ENCODE data around the gene CHST11. TPM values are rescaled to one million over a fixed set of nuclear protein-coding genes. Genes with fewer than 3 reads are reported as not detected.
A peak's percentile ranks its signal among the peaks of the same experiment; 100 is the strongest.

Gene CHST11
- total and polyA plus RNA-seq, 2 donors from 2014 or later: 2.0 to 23.3 TPM

- intact Hi-C loops (cut with DNase I): no loop called here
- Histone ChIP-seq H3K27me3 (ENCODE audit: control insufficient read depth, insufficient read depth, low read length) (no peaks in the 10 kb centered on the region), H3K9me3 (ENCODE audit: control insufficient read depth in 2 of 3, insufficient read depth in 1 of 3, low read length in 3 of 3) (no peaks in the 10 kb centered on the region), H3K9ac (ENCODE audit: low read length in 3 of 3) (no peak overlapping the region), H3K27ac (ENCODE audit: low read depth in 2 of 2, low read length in 2 of 2) (no peak overlapping the region), H3K4me3 (ENCODE audit: low read length in 3 of 3) (no peak overlapping the region), H3K4me1 (ENCODE audit: control insufficient read depth in 2 of 3, insufficient read depth in 2 of 3, low read depth in 1 of 3, low read length in 3 of 3) (peaks cover 0 to 12% (median 3%) of the 10 kb centered on the region in 3 donors), H3K36me3 (ENCODE audit: control insufficient read depth in 2 of 3, insufficient read depth in 3 of 3, low read length in 3 of 3) (no peaks in the 10 kb centered on the region)
- DNase-seq (peak in 1 of 5 donors; percentile 43), FAIRE-seq (no peak)
- TF ChIP-seq, protein P1, sequence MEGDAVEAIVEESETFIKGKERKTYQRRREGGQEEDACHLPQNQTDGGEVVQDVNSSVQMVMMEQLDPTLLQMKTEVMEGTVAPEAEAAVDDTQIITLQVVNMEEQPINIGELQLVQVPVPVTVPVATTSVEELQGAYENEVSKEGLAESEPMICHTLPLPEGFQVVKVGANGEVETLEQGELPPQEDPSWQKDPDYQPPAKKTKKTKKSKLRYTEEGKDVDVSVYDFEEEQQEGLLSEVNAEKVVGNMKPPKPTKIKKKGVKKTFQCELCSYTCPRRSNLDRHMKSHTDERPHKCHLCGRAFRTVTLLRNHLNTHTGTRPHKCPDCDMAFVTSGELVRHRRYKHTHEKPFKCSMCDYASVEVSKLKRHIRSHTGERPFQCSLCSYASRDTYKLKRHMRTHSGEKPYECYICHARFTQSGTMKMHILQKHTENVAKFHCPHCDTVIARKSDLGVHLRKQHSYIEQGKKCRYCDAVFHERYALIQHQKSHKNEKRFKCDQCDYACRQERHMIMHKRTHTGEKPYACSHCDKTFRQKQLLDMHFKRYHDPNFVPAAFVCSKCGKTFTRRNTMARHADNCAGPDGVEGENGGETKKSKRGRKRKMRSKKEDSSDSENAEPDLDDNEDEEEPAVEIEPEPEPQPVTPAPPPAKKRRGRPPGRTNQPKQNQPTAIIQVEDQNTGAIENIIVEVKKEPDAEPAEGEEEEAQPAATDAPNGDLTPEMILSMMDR (IDR thresholded peaks at IDR 0.05; ENCODE audit: borderline replicate concordance, extremely low read depth, insufficient read depth): no peak
Observed at GRCh38 chr12:104736307-104736706, 279.6 kb downstream of the CHST11 start.

- intact Hi-C loops (cut with DNase I): no loop called here
- TF ChIP-seq, protein P1 (IDR thresholded peaks at IDR 0.05; ENCODE audit: borderline replicate concordance, extremely low read depth, insufficient read depth): no peak
- H3K4me1 ChIP-seq (ENCODE audit: control insufficient read depth in 2 of 3, insufficient read depth in 2 of 3, low read depth in 1 of 3, low read length in 3 of 3): peaks cover 0 to 12% (median 3%) of the 10 kb centered on the region in 3 donors
- DNase-seq (peak in 1 of 5 donors; percentile 60), FAIRE-seq (no peak)
- H3K9me3 ChIP-seq (ENCODE audit: control insufficient read depth in 2 of 3, insufficient read depth in 1 of 3, low read length in 3 of 3): no peaks in the 10 kb centered on the region
- no peak overlapping the region for H3K4me3 ChIP-seq (ENCODE audit: low read length in 3 of 3)
- no peak overlapping the region for H3K9ac ChIP-seq (ENCODE audit: low read length in 3 of 3)
- H3K36me3 ChIP-seq (ENCODE audit: control insufficient read depth in 2 of 3, insufficient read depth in 3 of 3, low read length in 3 of 3): no peaks in the 10 kb centered on the region
- H3K27me3 ChIP-seq (ENCODE audit: control insufficient read depth, insufficient read depth, low read length): no peaks in the 10 kb centered on the region
- H3K27ac ChIP-seq (ENCODE audit: low read depth in 2 of 2, low read length in 2 of 2): no peak overlapping the region
Observed at GRCh38 chr12:104737113-104737512, 280.4 kb downstream of the CHST11 start.

DNA sequence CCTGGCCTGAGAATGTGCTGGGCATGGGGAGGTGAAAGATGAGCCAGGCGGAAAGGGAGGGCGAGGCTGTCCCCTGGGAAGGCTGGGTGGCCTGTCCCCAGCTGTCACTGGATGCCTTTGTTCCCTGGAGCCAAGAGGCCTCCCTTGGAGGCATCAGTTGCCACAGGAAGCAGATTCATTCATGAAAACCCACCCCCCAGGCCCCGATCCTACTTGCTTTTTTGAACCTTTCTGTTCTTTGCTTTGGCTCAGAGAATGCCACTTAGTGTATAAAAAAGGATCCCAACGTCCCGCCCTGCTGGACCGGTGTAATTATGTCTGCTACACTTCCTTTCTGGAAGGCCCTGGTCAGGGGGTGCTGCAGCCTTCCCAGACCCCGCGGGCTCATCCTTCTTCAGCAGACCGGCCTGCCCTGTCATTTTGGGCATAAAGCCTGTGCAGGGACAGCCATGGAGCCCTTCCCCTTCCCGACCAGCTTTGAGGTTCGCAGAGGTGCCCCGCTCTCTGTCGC, 281.1 kb downstream of the CHST11 start:
- no peak overlapping the region for H3K9ac ChIP-seq (ENCODE audit: low read length in 3 of 3)
- no peaks in the 10 kb centered on the region for H3K36me3 ChIP-seq (ENCODE audit: control insufficient read depth in 2 of 3, insufficient read depth in 3 of 3, low read length in 3 of 3)
- FAIRE-seq: no peak
- intact Hi-C loops (cut with DNase I): no loop called here
- no peak overlapping the region for H3K4me3 ChIP-seq (ENCODE audit: low read length in 3 of 3)
- TF ChIP-seq, protein P1 (IDR thresholded peaks at IDR 0.05; ENCODE audit: borderline replicate concordance, extremely low read depth, insufficient read depth): no peak
- DNase-seq: peak; percentile 52 to 68 (median 65)
- no peaks in the 10 kb centered on the region for H3K9me3 ChIP-seq (ENCODE audit: control insufficient read depth in 2 of 3, insufficient read depth in 1 of 3, low read length in 3 of 3)
- H3K27ac ChIP-seq (ENCODE audit: low read depth in 2 of 2, low read length in 2 of 2): no peak overlapping the region
- peaks cover 0 to 12% (median 3%) of the 10 kb centered on the region in 3 donors for H3K4me1 ChIP-seq (ENCODE audit: control insufficient read depth in 2 of 3, insufficient read depth in 2 of 3, low read depth in 1 of 3, low read length in 3 of 3)
- H3K27me3 ChIP-seq (ENCODE audit: control insufficient read depth, insufficient read depth, low read length): no peaks in the 10 kb centered on the region

DNA sequence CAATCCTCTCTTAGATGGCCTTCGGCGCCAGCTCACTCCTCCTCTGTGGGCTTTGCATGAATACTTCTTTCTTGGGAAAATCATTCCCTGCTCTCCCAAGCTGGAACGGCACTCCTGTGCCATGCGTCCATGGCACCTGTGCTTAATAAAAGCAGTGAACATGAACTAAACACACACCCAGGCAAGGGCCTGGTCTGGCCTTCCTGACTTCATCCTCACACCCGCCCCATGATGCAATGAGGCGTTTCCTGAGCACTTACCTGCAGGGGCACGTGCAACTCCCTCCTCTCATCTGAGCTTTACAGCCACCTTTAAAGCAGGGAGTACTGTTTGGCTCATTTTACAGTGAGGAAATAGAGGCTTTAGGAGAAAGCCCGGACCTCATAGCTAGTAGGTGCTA, 281.6 kb downstream of the CHST11 start:
- Histone ChIP-seq H3K4me3 (ENCODE audit: low read length in 3 of 3) (no peak overlapping the region), H3K27me3 (ENCODE audit: control insufficient read depth, insufficient read depth, low read length) (no peaks in the 10 kb centered on the region), H3K4me1 (ENCODE audit: control insufficient read depth in 2 of 3, insufficient read depth in 2 of 3, low read depth in 1 of 3, low read length in 3 of 3) (peaks cover 0 to 12% (median 3%) of the 10 kb centered on the region in 3 donors), H3K9me3 (ENCODE audit: control insufficient read depth in 2 of 3, insufficient read depth in 1 of 3, low read length in 3 of 3) (no peaks in the 10 kb centered on the region), H3K27ac (ENCODE audit: low read depth in 2 of 2, low read length in 2 of 2) (no peak overlapping the region), H3K36me3 (ENCODE audit: control insufficient read depth in 2 of 3, insufficient read depth in 3 of 3, low read length in 3 of 3) (no peaks in the 10 kb centered on the region), H3K9ac (ENCODE audit: low read length in 3 of 3) (no peak overlapping the region)
- TF ChIP-seq, protein P1 (IDR thresholded peaks at IDR 0.05; ENCODE audit: borderline replicate concordance, extremely low read depth, insufficient read depth): no peak
- DNase-seq (peak; percentile 73 to 87 (median 83)), FAIRE-seq (no peak)
- intact Hi-C loops (cut with DNase I): no loop called here
